Hypothalamus (tissue), 51 donors: Measurements from ENCODE around the gene ZNG1C.
"Not testable (repeated sequence)": the region's sequence is repeated elsewhere in the genome, so short reads cannot be mapped to it uniquely, and the experiment has no call there.

ENCODE experiments used
- DNase-seq, 51 donors: peaks; one replicate each; lab custom pipeline; 2025; lab: John Stamatoyannopoulos, UW

Gene ZNG1C

DNA sequence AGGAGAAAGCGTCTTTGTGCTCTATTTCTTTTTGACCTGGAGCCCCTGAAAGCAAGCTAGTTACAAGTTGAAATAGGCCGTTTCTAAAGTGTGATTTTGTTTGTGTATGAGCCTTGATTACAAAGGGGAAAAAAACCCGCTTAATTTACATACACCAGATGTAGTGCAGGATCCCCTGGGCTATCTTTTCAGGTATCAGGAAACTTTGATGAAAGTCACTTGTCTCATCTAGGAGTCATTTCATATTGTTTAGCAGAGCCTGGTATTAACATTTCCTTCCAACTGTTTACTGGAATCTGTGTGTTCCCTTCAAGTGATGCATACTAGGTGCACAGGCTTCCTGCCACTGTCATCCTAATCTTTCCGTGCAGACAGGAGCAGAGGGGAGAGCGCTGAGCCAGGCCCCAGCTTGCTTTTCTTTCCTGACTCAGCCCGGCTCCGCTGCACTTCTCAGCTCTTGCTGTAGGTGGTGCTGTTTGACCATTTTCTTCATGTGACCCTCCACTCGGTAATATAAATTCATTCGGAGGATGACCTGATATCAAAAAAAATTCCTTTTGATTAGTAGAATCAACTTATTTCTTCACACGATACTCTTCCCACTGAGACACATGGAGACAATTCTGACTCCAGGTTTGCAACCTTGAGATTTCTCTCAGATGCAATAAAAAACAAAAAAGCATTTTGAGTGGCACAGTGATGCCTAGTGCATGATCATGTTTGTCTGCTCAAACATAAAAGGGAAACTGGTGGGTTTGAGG, 100.7 kb downstream of the ZNG1C start:
- not testable (repeated sequence) for DNase-seq

DNA sequence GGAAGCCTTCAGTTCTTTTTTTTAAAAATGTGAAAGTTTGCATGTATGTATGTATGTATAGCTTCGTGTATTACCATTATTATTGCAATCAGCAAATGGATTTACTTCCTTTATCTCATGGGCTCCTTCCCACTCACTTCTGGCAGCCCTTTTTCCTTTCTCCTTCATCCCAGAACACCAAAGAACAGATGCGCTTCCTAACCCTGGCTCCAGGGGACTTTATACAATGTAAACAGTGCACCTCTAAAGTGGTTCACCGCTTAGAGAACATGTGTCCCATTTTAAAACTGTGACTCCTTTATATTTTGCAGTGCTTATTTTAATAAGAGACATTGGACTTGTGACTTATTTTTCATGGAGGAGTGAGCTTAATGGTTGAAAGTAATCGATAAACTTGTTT, 101.5 kb downstream of the ZNG1C start:
- not testable (repeated sequence) for DNase-seq

DNA sequence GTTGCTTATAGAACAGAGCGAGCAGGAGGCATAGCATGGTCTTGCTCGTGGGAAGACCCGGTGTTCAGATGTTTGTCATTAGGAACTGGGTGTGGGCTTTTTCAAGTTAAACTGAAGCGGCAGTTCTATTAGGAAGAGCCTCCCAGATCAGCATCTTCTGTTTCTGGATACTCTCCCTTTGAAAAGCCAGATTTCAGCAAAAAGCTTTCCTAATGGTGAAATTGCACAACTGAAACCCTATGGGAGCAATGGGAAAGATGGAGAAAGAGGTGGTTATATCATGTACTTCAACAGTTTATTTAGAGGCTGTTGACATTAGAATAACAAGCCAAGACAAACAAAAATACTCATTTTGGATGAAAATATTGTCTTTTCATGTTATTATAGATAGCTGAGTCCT, 102.2 kb downstream of the ZNG1C start:
- not testable (repeated sequence) for DNase-seq
